GOT3 (cell line): ENCODE data around the gene THAP11.

Experiments
- DNase-seq: peaks from one replicate; lab custom pipeline; 2025; ENCODE audit warnings: mixed read lengths; lab: John Stamatoyannopoulos, UW

The THAP11 gene

GRCh38 chr16:67841816-67842508 is at the start of gene THAP11:
TSS of gene THAP11 (plus strand) at chr16:67842320. CDS start at chr16:67842555, 235 bp downstream.
- DNase-seq, result peak; percentile 88

GRCh38 chr16:67796099-67796718 is 45.9 kb upstream of the THAP11 start:
- DNase-seq, result no peak

- DNase-seq, result no peak
Observed at GRCh38 chr16:67800338-67800926, 41.7 kb upstream of the THAP11 start.

- DNase-seq, result no peak
Observed at GRCh38 chr16:67801241-67801640, 40.9 kb upstream of the THAP11 start.

- no peak for DNase-seq
Observed at GRCh38 chr16:67801883-67802282, 40.2 kb upstream of the THAP11 start.

GRCh38 chr16:67803894-67804293 is 38.2 kb upstream of the THAP11 start:
- no peak for DNase-seq

- DNase-seq, result no peak
Observed at GRCh38 chr16:67804853-67805542, 37.1 kb upstream of the THAP11 start.

- DNase-seq, result no peak
Observed at GRCh38 chr16:67805718-67806427, 36.2 kb upstream of the THAP11 start.

- DNase-seq, result peak; percentile 91
Observed at GRCh38 chr16:67806428-67807147, 35.5 kb upstream of the THAP11 start, which contains the start of the genes RANBP10 and TSNAXIP1. TSS of gene RANBP10 (minus strand) at chr16:67806560. CDS start at chr16:67806536, 24 bp downstream. TSS of gene TSNAXIP1 (plus strand) at chr16:67806889. CDS start at chr16:67807150, 261 bp downstream.

- no peak for DNase-seq
Observed at GRCh38 chr16:67807148-67807682, 34.9 kb upstream of the THAP11 start.

- no peak for DNase-seq
Observed at GRCh38 chr16:67811899-67812298, 30.2 kb upstream of the THAP11 start.

- no peak for DNase-seq
Observed at GRCh38 chr16:67814567-67814966, 27.6 kb upstream of the THAP11 start.

GRCh38 chr16:67820608-67821259 is 21.4 kb upstream of the THAP11 start:
- DNase-seq, result no peak

- no peak for DNase-seq
Observed at GRCh38 chr16:67822511-67822910, 19.6 kb upstream of the THAP11 start.

GRCh38 chr16:67825119-67825518 is 17.0 kb upstream of the THAP11 start:
- no peak for DNase-seq

- DNase-seq, result no peak
Observed at GRCh38 chr16:67825906-67826305, 16.2 kb upstream of the THAP11 start.

GRCh38 chr16:67828651-67829050 is 13.5 kb upstream of the THAP11 start:
- no peak for DNase-seq

- no peak for DNase-seq
Observed at GRCh38 chr16:67833030-67833414, 9.1 kb upstream of the THAP11 start.

GRCh38 chr16:67833415-67834241 is 8.5 kb upstream of the THAP11 start:
- DNase-seq, result peak; percentile 84

- DNase-seq, result no peak
Observed at GRCh38 chr16:67834242-67834614, 7.9 kb upstream of the THAP11 start.
